Astrocyte (in vitro differentiated cells and primary cell): ENCODE measurements around the gene ACTA2.

ENCODE experiments used
- CTCF ChIP-seq: IDR thresholded peaks from 2 replicates; pipeline ENCODE4 v1.5.1; 2011; ENCODE audit warnings: low read depth, mild to moderate bottlenecking, inconsistent platforms, low read length, moderate library complexity; ENCODE audit not compliant: insufficient read depth
- EZH2 ChIP-seq: IDR thresholded peaks from 2 replicates; pipeline ENCODE4 v1.6.1; 2012; ENCODE audit warnings: mild to moderate bottlenecking, low read length, inconsistent platforms; ENCODE audit not compliant: insufficient read depth

- TF ChIP-seq CTCF (no peak), EZH2 (no peak)
Observed at GRCh38 chr10:88949912-88950837, 2.4 kb downstream of the ACTA2 start.
